ENCODE measurements around the gene REEP5. TPM values are rescaled to one million over a fixed set of nuclear protein-coding genes. Genes with fewer than 3 reads are reported as not detected.

Gene REEP5
- polyA plus RNA-seq, 1 of the 3 experiments (the other 2 are of a cell fraction): 124 TPM

Other genes with a start within 250 kb of the REEP5 start
- gene APC, start 184.3 kb downstream of the REEP5 start, polyA plus RNA-seq (2012; rRNA removed): 5.1 and 6.2 TPM in 2 replicates
- 46.4 and 54.1 TPM in 2 replicates for gene SRP19, start 60.9 kb downstream of the REEP5 start, polyA plus RNA-seq (2012; rRNA removed)
- 6.0 and 6.9 TPM in 2 replicates for gene DCP2, start 54.6 kb upstream of the REEP5 start, polyA plus RNA-seq (2012; rRNA removed)

Data from SK-N-SH (cell line).